Karpas-422 (cell line): ENCODE results near the gene DSCAML1. TPM values are rescaled to one million over a fixed set of nuclear protein-coding genes. Genes with fewer than 3 reads are reported as not detected.
"Not testable (repeated sequence)": the region's sequence is repeated elsewhere in the genome, so short reads cannot be mapped to it uniquely, and the experiment has no call there.

Experiments
- DNase-seq: peaks from one replicate; pipeline ENCODE4 v3.0.0-alpha.2; 2015
- H2AFZ ChIP-seq: fragments of 200-600 bp; sonication (generic); 2 replicates; pipeline ENCODE4 v1.6.1; 2014; ENCODE audit warnings: antibody characterized with exemption, low read length, mixed read lengths
- H3K27ac ChIP-seq: fragments of 200-600 bp; sonication (generic); 2 replicates; pipeline ENCODE4 v1.5.1; 2014; ENCODE audit warnings: mild to moderate bottlenecking, low read length, moderate library complexity
- H3K27me3 ChIP-seq: fragments of 200-600 bp; sonication (generic); 2 replicates; pipeline ENCODE4 v1.6.1; 2014; ENCODE audit warnings: low read length, mixed read lengths
- H3K36me3 ChIP-seq: fragments of 200-600 bp; sonication (generic); 2 replicates; pipeline ENCODE4 v1.6.1; 2014; ENCODE audit warnings: low read length, mixed read lengths; ENCODE audit not compliant: insufficient read depth
- H3K4me1 ChIP-seq: fragments of 200-600 bp; sonication (generic); 2 replicates; pipeline ENCODE4 v1.6.1; 2014; ENCODE audit warnings: mild to moderate bottlenecking, low read length, mixed read lengths
- H3K4me2 ChIP-seq: fragments of 200-600 bp; sonication (generic); 2 replicates; pipeline ENCODE4 v1.6.1; 2014; ENCODE audit warnings: low read length, low read depth, mild to moderate bottlenecking; ENCODE audit not compliant: poor library complexity, severe bottlenecking
- H3K4me3 ChIP-seq: fragments of 200-600 bp; sonication (generic); 2 replicates; pipeline ENCODE4 v1.5.1; 2014; ENCODE audit warnings: mild to moderate bottlenecking, antibody characterized with exemption, low read length, mixed read lengths
- H3K79me2 ChIP-seq: fragments of 200-600 bp; sonication (generic); 2 replicates; pipeline ENCODE4 v1.6.1; 2014; ENCODE audit warnings: mild to moderate bottlenecking, low read length, mixed read lengths
- H3K9ac ChIP-seq: fragments of 200-600 bp; sonication (generic); 2 replicates; pipeline ENCODE4 v1.6.0; 2014; ENCODE audit warnings: low read length
- H3K9me2 ChIP-seq: fragments of 200-600 bp; sonication (generic), shearing (Covaris generic); replicated peaks from 2 replicates; pipeline ENCODE4 v1.6.0; 2014; ENCODE audit warnings: mild to moderate bottlenecking, low read length, moderate library complexity; ENCODE audit not compliant: insufficient read depth
- H3K9me3 ChIP-seq: fragments of 300-700, 200-600 bp; sonication (generic); 2 replicates; pipeline ENCODE4 v1.6.1; 2014; ENCODE audit warnings: low read length, mixed read lengths
- H4K20me1 ChIP-seq: fragments of 200-600 bp; sonication (generic); 2 replicates; pipeline ENCODE4 v1.6.1; 2014; ENCODE audit warnings: mild to moderate bottlenecking, antibody characterized with exemption, low read length, low read depth; ENCODE audit not compliant: insufficient read depth
- total RNA-seq: library from RNA; depleted of rRNA; stranded (reverse); fragments of >200 nt; shearing (Covaris generic); gene quantifications from 2 replicates; pipeline ENCODE4 v1.2.3, GENCODE V29; 2014; ENCODE audit warnings: low replicate concordance

Gene DSCAML1
- total RNA-seq, 1 experiment from 2014 or later, result not detected

- Histone ChIP-seq H2AFZ (no peak overlapping the region), H3K9ac (no peak overlapping the region), H3K4me3 (no peak overlapping the region), H3K9me2 (no peaks in the 10 kb centered on the region), H3K79me2 (no peaks in the 10 kb centered on the region), H3K9me3 (no peaks in the 10 kb centered on the region), H3K4me1 (peaks cover 15% of the 10 kb centered on the region), H3K27me3 (no peaks in the 10 kb centered on the region), H3K36me3 (no peaks in the 10 kb centered on the region), H4K20me1 (no peaks in the 10 kb centered on the region), H3K27ac (no peak overlapping the region), H3K4me2 (no peak overlapping the region)
- peak; percentile 76 for DNase-seq
Observed at GRCh38 chr11:117817368-117818040, 20.5 kb upstream of the DSCAML1 start.

GRCh38 chr11:117816846-117817367, 19.9 kb upstream of the DSCAML1 start:
- H3K9me2 ChIP-seq, result no peaks in the 10 kb centered on the region
- H3K4me1 ChIP-seq, result peaks cover 15% of the 10 kb centered on the region
- H4K20me1 ChIP-seq, result no peaks in the 10 kb centered on the region
- H3K27ac ChIP-seq, result no peak overlapping the region
- H3K27me3 ChIP-seq, result no peaks in the 10 kb centered on the region
- no peaks in the 10 kb centered on the region for H3K79me2 ChIP-seq
- H3K9ac ChIP-seq, result no peak overlapping the region
- no peaks in the 10 kb centered on the region for H3K36me3 ChIP-seq
- no peak overlapping the region for H2AFZ ChIP-seq
- H3K4me2 ChIP-seq, result no peak overlapping the region
- H3K9me3 ChIP-seq, result no peaks in the 10 kb centered on the region
- no peak for DNase-seq
- no peak overlapping the region for H3K4me3 ChIP-seq

- Histone ChIP-seq H3K4me3 (no peak overlapping the region), H2AFZ (no peak overlapping the region), H3K79me2 (no peaks in the 10 kb centered on the region), H3K9ac (no peak overlapping the region), H3K27me3 (no peaks in the 10 kb centered on the region), H3K4me1 (peaks cover 15% of the 10 kb centered on the region), H3K9me3 (no peaks in the 10 kb centered on the region), H3K27ac (no peak overlapping the region), H3K4me2 (no peak overlapping the region), H3K36me3 (no peaks in the 10 kb centered on the region), H3K9me2 (no peaks in the 10 kb centered on the region), H4K20me1 (no peaks in the 10 kb centered on the region)
- DNase-seq, result no peak
Observed at GRCh38 chr11:117816151-117816741, 19.2 kb upstream of the DSCAML1 start.

- H3K27ac ChIP-seq, result no peak overlapping the region
Observed at GRCh38 chr11:117815262-117815803, 18.3 kb upstream of the DSCAML1 start.

GRCh38 chr11:117814766-117815261, 17.8 kb upstream of the DSCAML1 start:
- Histone ChIP-seq H3K4me2 (peak overlapping the region; percentile 23), H3K9ac (no peak overlapping the region), H3K9me3 (no peaks in the 10 kb centered on the region), H3K79me2 (no peaks in the 10 kb centered on the region), H2AFZ (no peak overlapping the region), H3K27ac (no peak overlapping the region), H3K9me2 (no peaks in the 10 kb centered on the region), H3K36me3 (no peaks in the 10 kb centered on the region), H3K4me3 (no peak overlapping the region), H3K4me1 (peaks cover 15% of the 10 kb centered on the region), H3K27me3 (no peaks in the 10 kb centered on the region), H4K20me1 (no peaks in the 10 kb centered on the region)
- peak; percentile 68 for DNase-seq

More at GRCh38 chr11:117815262-117815803, 18.3 kb upstream of the DSCAML1 start:
- Histone ChIP-seq H4K20me1 (no peaks in the 10 kb centered on the region), H3K9ac (no peak overlapping the region), H3K36me3 (no peaks in the 10 kb centered on the region), H3K4me3 (no peak overlapping the region), H3K27me3 (no peaks in the 10 kb centered on the region), H3K9me2 (no peaks in the 10 kb centered on the region), H3K4me1 (peaks cover 15% of the 10 kb centered on the region), H3K4me2 (peak overlapping the region; percentile 23), H3K79me2 (no peaks in the 10 kb centered on the region), H3K9me3 (no peaks in the 10 kb centered on the region), H2AFZ (no peak overlapping the region)
- peak; percentile 79 for DNase-seq

GRCh38 chr11:117814204-117814765, 17.3 kb upstream of the DSCAML1 start:
- no peak overlapping the region for H3K4me3 ChIP-seq
- no peak overlapping the region for H3K9ac ChIP-seq
- no peak overlapping the region for H3K27ac ChIP-seq

GRCh38 chr11:117810056-117810451, 13.0 kb upstream of the DSCAML1 start:
- not testable (repeated sequence) for H4K20me1 ChIP-seq, H2AFZ ChIP-seq, DNase-seq, H3K27ac ChIP-seq, H3K4me3 ChIP-seq, H3K4me1 ChIP-seq, H3K9me2 ChIP-seq, H3K79me2 ChIP-seq, H3K4me2 ChIP-seq, H3K9ac ChIP-seq, H3K9me3 ChIP-seq, H3K27me3 ChIP-seq, H3K36me3 ChIP-seq

More at GRCh38 chr11:117814204-117814765, 17.3 kb upstream of the DSCAML1 start:
- Histone ChIP-seq H3K27me3 (no peaks in the 10 kb centered on the region), H4K20me1 (no peaks in the 10 kb centered on the region), H3K4me1 (peaks cover 15% of the 10 kb centered on the region), H3K9me3 (no peaks in the 10 kb centered on the region), H3K9me2 (no peaks in the 10 kb centered on the region), H3K36me3 (no peaks in the 10 kb centered on the region), H3K79me2 (no peaks in the 10 kb centered on the region), H2AFZ (no peak overlapping the region), H3K4me2 (no peak overlapping the region)
- DNase-seq, result no peak
